ENCODE measurements around the gene CAGE1.

CAGE1 gene

DNA sequence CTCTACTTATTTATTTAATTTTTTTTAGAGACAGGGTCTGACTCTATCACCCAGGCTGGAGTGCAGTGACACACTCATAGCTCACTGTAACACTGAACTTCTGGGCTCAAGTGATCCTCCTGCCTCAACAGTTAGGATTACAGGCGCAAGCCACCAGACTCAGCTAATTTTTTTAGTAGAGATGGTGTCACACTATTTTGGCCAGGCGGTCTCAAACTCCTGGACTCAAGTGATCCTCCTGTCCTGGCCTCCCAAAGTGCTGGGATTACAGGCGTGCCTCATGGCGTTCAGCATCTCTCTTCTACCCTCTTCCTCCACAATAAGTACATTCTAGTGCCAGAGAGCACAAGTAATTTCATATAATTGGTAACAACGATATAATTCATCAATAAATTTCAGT, 82.0 kb downstream of the CAGE1 start:
- no peak overlapping the region for H3K4me3 ChIP-seq (ENCODE audit: low read depth, low read length)
- TF ChIP-seq, protein P1, sequence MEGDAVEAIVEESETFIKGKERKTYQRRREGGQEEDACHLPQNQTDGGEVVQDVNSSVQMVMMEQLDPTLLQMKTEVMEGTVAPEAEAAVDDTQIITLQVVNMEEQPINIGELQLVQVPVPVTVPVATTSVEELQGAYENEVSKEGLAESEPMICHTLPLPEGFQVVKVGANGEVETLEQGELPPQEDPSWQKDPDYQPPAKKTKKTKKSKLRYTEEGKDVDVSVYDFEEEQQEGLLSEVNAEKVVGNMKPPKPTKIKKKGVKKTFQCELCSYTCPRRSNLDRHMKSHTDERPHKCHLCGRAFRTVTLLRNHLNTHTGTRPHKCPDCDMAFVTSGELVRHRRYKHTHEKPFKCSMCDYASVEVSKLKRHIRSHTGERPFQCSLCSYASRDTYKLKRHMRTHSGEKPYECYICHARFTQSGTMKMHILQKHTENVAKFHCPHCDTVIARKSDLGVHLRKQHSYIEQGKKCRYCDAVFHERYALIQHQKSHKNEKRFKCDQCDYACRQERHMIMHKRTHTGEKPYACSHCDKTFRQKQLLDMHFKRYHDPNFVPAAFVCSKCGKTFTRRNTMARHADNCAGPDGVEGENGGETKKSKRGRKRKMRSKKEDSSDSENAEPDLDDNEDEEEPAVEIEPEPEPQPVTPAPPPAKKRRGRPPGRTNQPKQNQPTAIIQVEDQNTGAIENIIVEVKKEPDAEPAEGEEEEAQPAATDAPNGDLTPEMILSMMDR (IDR thresholded peaks at IDR 0.05; ENCODE audit: low read depth, low read length): no peak

DNA sequence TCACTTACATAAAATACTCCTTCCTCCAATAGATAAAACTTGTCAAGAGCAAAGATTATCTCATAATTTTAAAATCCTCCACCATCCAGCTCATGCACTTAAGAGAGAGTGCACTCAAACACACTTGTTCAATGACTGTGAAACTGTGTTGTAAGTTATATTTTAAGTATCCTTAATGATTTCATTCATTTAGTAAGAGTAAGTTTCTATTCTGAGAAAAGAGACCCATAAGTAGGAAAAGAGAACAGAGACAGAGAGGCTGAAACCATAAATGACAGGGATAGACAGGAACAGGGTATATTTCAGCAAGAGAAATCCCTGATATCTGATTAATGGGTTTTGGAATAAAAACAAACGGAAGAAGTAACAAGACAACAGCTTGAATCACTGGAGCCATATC, 84.7 kb downstream of the CAGE1 start:
- H3K4me3 ChIP-seq (ENCODE audit: low read depth, low read length): no peak overlapping the region
- TF ChIP-seq, protein P1 (IDR thresholded peaks at IDR 0.05; ENCODE audit: low read depth, low read length): no peak

- TF ChIP-seq, protein P1 (IDR thresholded peaks at IDR 0.05; ENCODE audit: low read depth, low read length): no peak
- no peak overlapping the region for H3K4me3 ChIP-seq (ENCODE audit: low read depth, low read length)
Measured at GRCh38 chr6:7301702-7302101, 87.8 kb downstream of the CAGE1 start.

DNA sequence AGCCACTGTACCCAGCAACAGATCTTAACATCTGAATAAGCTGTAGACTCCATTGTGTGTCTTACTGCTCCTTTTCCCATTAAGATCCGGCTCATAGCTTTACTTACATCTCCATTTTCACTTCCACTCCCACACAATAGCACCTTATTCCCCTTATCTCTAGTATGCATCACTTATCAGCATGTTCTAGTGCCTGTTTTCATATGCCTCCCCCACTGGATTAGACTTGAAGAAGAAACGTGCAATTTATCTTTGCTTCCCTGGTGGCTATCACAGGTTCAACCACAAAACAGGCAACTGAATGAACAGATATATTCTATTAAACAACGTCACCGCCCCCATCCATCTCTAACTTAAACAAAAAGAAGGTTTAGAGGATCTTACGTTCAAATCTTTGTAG, 88.6 kb downstream of the CAGE1 start:
- TF ChIP-seq, protein P1 (IDR thresholded peaks at IDR 0.05; ENCODE audit: low read depth, low read length): no peak
- no peak overlapping the region for H3K4me3 ChIP-seq (ENCODE audit: low read depth, low read length)

DNA sequence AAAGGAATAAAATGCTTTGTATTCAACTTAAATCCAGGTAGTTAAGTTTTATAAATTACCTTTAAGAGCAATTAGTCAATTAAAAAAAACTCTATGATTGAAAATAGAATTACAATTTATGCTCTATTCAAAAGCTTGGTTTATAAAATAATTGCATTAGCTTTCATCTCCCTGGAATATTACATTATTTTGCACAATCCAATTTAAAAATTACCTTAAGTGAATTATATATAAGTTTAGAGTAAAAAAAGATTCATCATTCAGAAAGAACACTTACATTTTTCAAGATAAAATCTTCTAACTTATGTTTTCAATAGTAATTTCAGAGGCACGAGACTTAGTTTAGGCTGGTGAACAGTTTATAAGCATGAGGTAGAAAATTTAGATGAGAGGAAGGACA, 91.4 kb downstream of the CAGE1 start:
- no peak overlapping the region for H3K4me3 ChIP-seq (ENCODE audit: low read depth, low read length)
- TF ChIP-seq, protein P1 (IDR thresholded peaks at IDR 0.05; ENCODE audit: low read depth, low read length): no peak

- TF ChIP-seq, protein P1 (IDR thresholded peaks at IDR 0.05; ENCODE audit: low read depth, low read length): no peak
- H3K4me3 ChIP-seq (ENCODE audit: low read depth, low read length): no peak overlapping the region
Measured at GRCh38 chr6:7296602-7297001, 92.9 kb downstream of the CAGE1 start.

- TF ChIP-seq, protein P1 (IDR thresholded peaks at IDR 0.05; ENCODE audit: low read depth, low read length): no peak
- no peak overlapping the region for H3K4me3 ChIP-seq (ENCODE audit: low read depth, low read length)
Measured at GRCh38 chr6:7295916-7296315, 93.6 kb downstream of the CAGE1 start.

All from WI38 (cell line).